GM23248 (cell line): ENCODE measurements around the gene TRABD. TPM values are rescaled to one million over a fixed set of nuclear protein-coding genes. Genes with fewer than 3 reads are reported as not detected.

Source experiments
- DNase-seq: peaks from one replicate; pipeline ENCODE4 v3.0.0-alpha.2; 2015
- H2AFZ ChIP-seq: fragments of 200-600 bp; sonication (generic); 2 replicates; pipeline ENCODE4 v1.6.1; 2016; ENCODE audit warnings: antibody characterized with exemption
- H3F3A ChIP-seq: fragments of 200-600 bp; sonication (generic); 2 replicates; pipeline ENCODE4 v1.6.1; 2016; ENCODE audit warnings: mild to moderate bottlenecking, antibody characterized with exemption, mixed run types; ENCODE audit not compliant: insufficient read depth
- H3K27ac ChIP-seq: fragments of 200-600 bp; sonication (generic); 2 replicates; pipeline ENCODE4 v1.5.1; 2016; ENCODE audit warnings: mild to moderate bottlenecking
- H3K27me3 ChIP-seq: fragments of 200-600 bp; sonication (generic); replicated peaks from 2 replicates; pipeline ENCODE4 v1.6.1; 2016; ENCODE audit warnings: mild to moderate bottlenecking; ENCODE audit not compliant: insufficient read depth
- H3K36me3 ChIP-seq: fragments of 200-600 bp; sonication (generic); 2 replicates; pipeline ENCODE4 v1.6.1; 2016; ENCODE audit warnings: low read depth, mild to moderate bottlenecking
- H3K4me1 ChIP-seq: fragments of 200-600 bp; sonication (generic); 2 replicates; pipeline ENCODE4 v1.6.1; 2016; ENCODE audit warnings: mild to moderate bottlenecking; ENCODE audit not compliant: insufficient read depth
- H3K4me2 ChIP-seq: fragments of 200-600 bp; sonication (generic); one replicate; pipeline ENCODE4 v1.6.1; 2016; ENCODE audit warnings: mild to moderate bottlenecking; ENCODE audit not compliant: unreplicated experiment
- H3K4me3 ChIP-seq: fragments of 200-600 bp; sonication (generic); 2 replicates; pipeline ENCODE4 v1.5.1; 2016; ENCODE audit warnings: mild to moderate bottlenecking
- H3K79me2 ChIP-seq: fragments of 200-600 bp; sonication (generic); 2 replicates; pipeline ENCODE4 v1.6.1; 2016; ENCODE audit warnings: mild to moderate bottlenecking; ENCODE audit not compliant: insufficient read depth
- H3K9ac ChIP-seq: fragments of 200-600 bp; sonication (generic); 2 replicates; pipeline ENCODE4 v1.6.1; 2016; ENCODE audit warnings: mild to moderate bottlenecking
- H3K9me2 ChIP-seq: fragments of 200-600 bp; sonication (generic); 2 replicates; pipeline ENCODE4 v1.6.1; 2016; ENCODE audit warnings: mixed run types, mild to moderate bottlenecking, moderate library complexity; ENCODE audit not compliant: insufficient read depth
- H3K9me3 ChIP-seq: fragments of 200-600 bp; sonication (generic); one replicate; pipeline ENCODE4 v1.6.1; 2017; ENCODE audit warnings: low read depth
- H4K20me1 ChIP-seq: fragments of 200-600 bp; sonication (generic); 2 replicates; pipeline ENCODE4 v1.6.0; 2016; ENCODE audit not compliant: insufficient read depth
- EZH2 ChIP-seq: fragments of 200-600 bp; sonication (generic); IDR thresholded peaks from 2 replicates; pipeline ENCODE4 v1.6.1; 2018; ENCODE audit warnings: antibody characterized with exemption, mild to moderate bottlenecking; ENCODE audit not compliant: insufficient read depth, poor library complexity, severe bottlenecking
- EZH2phosphoT487 ChIP-seq: fragments of 200-600 bp; sonication (generic); IDR thresholded peaks from 2 replicates; pipeline ENCODE4 v1.6.1; 2018; ENCODE audit warnings: antibody characterized with exemption, moderate library complexity, mild to moderate bottlenecking, low read depth; ENCODE audit not compliant: insufficient read depth
- WGBS, 2 experiments: methylation state at CpG; one replicate each; pipeline ENCODE4 v1.1.6; 2015 to 2017; ENCODE audit warnings: low lambda C conversion rate in 2 of 2, low coverage in 1 of 2; ENCODE audit errors: missing lambda C conversion rate in 2 of 2; 5-methylcytosine and 5-hydroxymethylcytosine counted together
- in situ Hi-C: fragments of 300-500 bp; cut with MboI; formaldehyde crosslinking; loops from 2 replicates; pipeline ENCODE4 v1.15.0; 2020
- polyA plus RNA-seq: library from polyadenylated mRNA; unstranded; fragments of >200 nt; fragmentation: Nextera tagmentation; extraction: Ambion mirVana; gene quantifications from 2 replicates; pipeline ENCODE4 v1.2.1, GENCODE V29; 2016
- total RNA-seq: library from RNA; depleted of rRNA; stranded (reverse); fragments of >200 nt; shearing (Covaris generic); gene quantifications from 2 replicates; pipeline ENCODE4 v1.2.3, GENCODE V29; 2014

Gene TRABD
- total and polyA plus RNA-seq, 2 experiments from 2014 or later: 19.5 to 22.6 TPM

DNA sequence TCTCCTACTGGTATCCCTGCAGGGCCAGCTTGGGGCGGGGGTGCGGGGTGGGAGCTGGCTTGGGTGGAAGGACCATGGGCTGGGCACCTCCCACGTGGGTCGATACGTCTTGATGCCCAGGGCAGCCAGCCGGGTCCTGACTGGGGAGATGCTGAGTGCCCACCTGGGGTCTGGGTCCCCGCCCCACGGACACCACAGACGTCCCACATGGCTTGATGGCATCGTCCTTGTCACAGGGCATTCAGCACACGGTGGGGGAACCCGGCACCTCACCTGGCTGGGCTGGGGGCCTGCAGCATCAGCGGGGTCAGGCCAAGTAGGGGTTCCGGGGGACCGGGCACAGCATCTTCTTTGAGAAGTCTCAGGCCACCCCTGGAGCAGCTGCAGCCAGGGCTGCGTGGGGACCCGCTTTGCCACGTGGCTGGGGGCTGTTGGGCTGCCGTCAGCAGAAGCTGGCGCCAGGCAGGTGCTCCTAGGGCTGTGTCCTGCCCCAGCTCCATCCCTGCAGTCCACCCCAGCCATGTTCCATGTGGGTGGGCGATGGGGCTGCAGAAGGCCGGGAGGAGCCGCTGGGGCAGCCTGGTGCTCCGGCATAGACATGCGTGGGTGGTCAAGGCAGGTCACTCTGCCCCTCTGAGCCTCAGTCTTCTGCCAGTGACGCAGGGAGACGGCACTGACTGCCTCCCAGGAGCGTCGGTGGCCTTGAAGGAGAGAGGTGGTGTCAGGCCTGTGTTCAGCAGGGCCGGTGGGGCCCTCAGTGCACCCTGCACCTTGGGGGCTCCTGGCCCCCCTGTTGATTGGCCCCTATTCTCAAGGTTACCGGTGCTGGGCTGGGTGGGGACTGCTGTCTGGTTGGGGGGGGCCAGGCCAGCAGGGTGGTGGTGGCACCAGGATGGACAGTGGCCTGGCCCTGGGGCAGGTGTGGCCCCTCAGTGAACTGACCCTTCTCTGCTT lies 23.5 kb downstream of the TRABD start:
- no peaks in the 10 kb centered on the region; the same call in 1 of the 2 replicates for H4K20me1 ChIP-seq
- WGBS, 2 experiments: 70 to 75% methylated on average over 27 to 28 of the region's 31 CpGs

DNA sequence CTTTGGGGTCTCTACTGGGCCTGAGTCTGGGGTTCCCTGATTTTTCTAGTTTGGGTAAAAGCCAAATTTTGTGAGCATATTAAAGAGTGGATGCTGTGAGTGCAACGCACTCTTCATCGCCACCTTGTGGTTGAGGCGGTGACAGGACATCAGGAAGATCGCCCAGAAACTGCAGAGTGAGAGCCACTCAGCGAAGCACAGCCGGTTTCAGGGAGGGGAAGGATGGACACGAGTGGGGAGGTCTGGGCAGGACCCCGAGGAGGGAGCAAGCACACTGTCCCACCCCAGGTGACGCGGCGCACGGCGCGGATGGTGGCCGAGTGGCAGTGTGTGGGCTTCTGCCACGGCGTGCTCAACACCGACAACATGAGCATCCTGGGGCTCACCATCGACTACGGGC lies 24.2 kb downstream of the TRABD start:
- H3K27ac ChIP-seq: no peak overlapping the region
- peaks cover 8% of the 10 kb centered on the region; the same call in 1 of the 2 replicates for H3F3A ChIP-seq
- H3K27me3 ChIP-seq: no peaks in the 10 kb centered on the region
- no peak overlapping the region for H3K4me2 ChIP-seq
- TF ChIP-seq EZH2: no peak
- TF ChIP-seq EZH2phosphoT487: no peak
- no peaks in the 10 kb centered on the region for H3K4me1 ChIP-seq
- no peak overlapping the region for H2AFZ ChIP-seq
- DNase-seq: peak; percentile 75
- H3K9me2 ChIP-seq: no peaks in the 10 kb centered on the region
- H4K20me1 ChIP-seq: no peaks in the 10 kb centered on the region; the same call in 1 of the 2 replicates
- in situ Hi-C loops: no loop called here
- H3K9ac ChIP-seq: no peak overlapping the region
- H3K9me3 ChIP-seq: no peaks in the 10 kb centered on the region
- 0 out of 2 replicates have a peak, but pooled peaks cover 15% of the 10 kb centered on the region for H3K36me3 ChIP-seq
- 61 to 66% methylated on average over 20 of the region's 20 CpGs for WGBS, 2 experiments
- no peak overlapping the region for H3K4me3 ChIP-seq
- peaks cover 41% of the 10 kb centered on the region for H3K79me2 ChIP-seq

More for the DNA sequence above, 23.5 kb downstream of the TRABD start:
- no peak overlapping the region for H3K9ac ChIP-seq
- no peak overlapping the region for H2AFZ ChIP-seq
- no peak overlapping the region for H3K27ac ChIP-seq
- no peaks in the 10 kb centered on the region for H3K9me2 ChIP-seq
- no peak for DNase-seq
- H3K79me2 ChIP-seq: peaks cover 41% of the 10 kb centered on the region
- 0 out of 2 replicates have a peak, but pooled peaks cover 15% of the 10 kb centered on the region for H3K36me3 ChIP-seq
- in situ Hi-C loops: no loop called here
- no peaks in the 10 kb centered on the region for H3K4me1 ChIP-seq
- no peak overlapping the region for H3K4me3 ChIP-seq
- no peaks in the 10 kb centered on the region for H3K27me3 ChIP-seq
- H3F3A ChIP-seq: peaks cover 8% of the 10 kb centered on the region; the same call in 1 of the 2 replicates
- TF ChIP-seq EZH2 (no peak), EZH2phosphoT487 (no peak)
- H3K4me2 ChIP-seq: no peak overlapping the region
- H3K9me3 ChIP-seq: no peaks in the 10 kb centered on the region

DNA sequence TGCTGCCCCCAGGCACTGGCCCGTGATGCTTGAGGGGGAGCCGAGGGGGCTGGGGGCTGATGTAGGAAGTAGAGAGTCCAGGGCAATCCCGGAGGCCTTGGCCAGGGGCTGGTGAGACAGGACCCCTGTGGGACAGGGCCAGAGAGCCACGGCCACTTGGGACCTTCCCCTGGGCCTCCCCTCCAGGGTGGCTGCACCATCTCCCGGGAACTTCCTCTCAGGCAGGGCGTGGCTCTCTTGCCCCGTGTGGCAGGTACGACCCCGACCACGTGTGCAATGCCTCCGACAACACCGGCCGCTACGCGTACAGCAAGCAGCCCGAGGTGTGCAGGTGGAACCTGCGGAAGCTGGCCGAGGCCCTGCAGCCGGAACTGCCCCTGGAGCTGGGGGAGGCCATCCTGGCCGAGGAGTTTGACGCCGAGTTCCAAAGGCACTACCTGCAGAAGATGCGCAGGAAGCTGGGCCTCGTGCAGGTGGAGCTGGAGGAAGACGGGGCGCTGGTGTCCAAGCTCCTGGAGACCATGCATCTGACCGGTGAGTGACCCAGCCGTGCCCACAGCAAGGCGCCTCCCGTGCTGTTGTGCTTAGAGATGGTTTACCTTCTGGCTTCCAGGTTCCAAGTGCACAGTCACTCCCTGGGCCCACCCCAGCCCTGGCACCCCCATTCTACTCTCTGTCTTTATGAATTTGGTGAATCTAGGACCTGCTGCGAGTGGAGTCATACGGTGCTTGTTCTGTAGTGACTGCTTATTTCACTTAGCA lies 24.8 kb downstream of the TRABD start:
- Histone ChIP-seq H3K4me3 (no peak overlapping the region), H3K27me3 (no peaks in the 10 kb centered on the region), H3K27ac (no peak overlapping the region), H2AFZ (no peak overlapping the region), H3K9me3 (no peaks in the 10 kb centered on the region), H4K20me1 (no peaks in the 10 kb centered on the region; the same call in 1 of the 2 replicates), H3K36me3 (0 out of 2 replicates have a peak, but pooled peaks cover 15% of the 10 kb centered on the region), H3F3A (peaks cover 8% of the 10 kb centered on the region; the same call in 1 of the 2 replicates), H3K9ac (no peak overlapping the region), H3K4me1 (no peaks in the 10 kb centered on the region), H3K79me2 (peaks cover 44% of the 10 kb centered on the region), H3K4me2 (no peak overlapping the region), H3K9me2 (no peaks in the 10 kb centered on the region)
- DNase-seq: no peak
- in situ Hi-C loops: no loop called here
- no peak for TF ChIP-seq EZH2
- TF ChIP-seq EZH2phosphoT487: no peak
- 88 to 90% methylated on average over 32 of the region's 32 CpGs for WGBS, 2 experiments

DNA sequence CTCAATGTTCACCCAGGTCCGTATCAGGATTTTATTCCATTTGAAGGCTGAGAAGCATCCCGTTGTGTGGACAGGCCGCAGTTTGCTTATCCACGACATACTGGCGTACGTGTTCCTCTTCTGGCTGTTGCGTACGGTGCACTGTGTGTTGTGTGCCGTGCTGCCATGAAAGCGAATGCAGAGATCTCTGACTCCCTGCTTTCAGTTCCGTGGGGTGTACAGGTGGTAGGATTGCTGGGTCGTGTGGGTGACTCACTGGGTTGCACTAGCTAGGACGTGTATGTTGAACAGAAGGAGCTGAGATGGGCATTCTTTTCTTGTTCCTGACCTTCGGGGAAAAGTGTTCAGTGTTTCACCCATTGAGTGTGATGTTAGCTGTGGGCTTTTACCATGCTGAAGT lies 25.4 kb downstream of the TRABD start:
- Histone ChIP-seq H3K9me3 (no peaks in the 10 kb centered on the region), H3K27me3 (no peaks in the 10 kb centered on the region), H3K4me3 (no peak overlapping the region), H3K9me2 (no peaks in the 10 kb centered on the region), H3K36me3 (0 out of 2 replicates have a peak, but pooled peaks cover 15% of the 10 kb centered on the region), H4K20me1 (no peaks in the 10 kb centered on the region; the same call in 1 of the 2 replicates), H3K4me1 (no peaks in the 10 kb centered on the region), H3K9ac (no peak overlapping the region), H3K79me2 (peaks cover 40% of the 10 kb centered on the region), H2AFZ (no peak overlapping the region), H3K27ac (no peak overlapping the region), H3F3A (peaks cover 8% of the 10 kb centered on the region; the same call in 1 of the 2 replicates), H3K4me2 (no peak overlapping the region)
- no peak for TF ChIP-seq EZH2
- TF ChIP-seq EZH2phosphoT487: no peak
- WGBS, 2 experiments: 87 to 89% methylated on average over 14 of the region's 14 CpGs
- in situ Hi-C loops: no loop called here
- DNase-seq: no peak
